ENCODE results near the gene MEGF11.

Gene MEGF11

GRCh38 chr15:66107070-66107469 is 146.5 kb downstream of the MEGF11 start:
- DNase-seq: no peak

GRCh38 chr15:66105286-66106265 is 148.0 kb downstream of the MEGF11 start:
- DNase-seq: no peak

- DNase-seq: no peak
These were observed 150.3 kb downstream of the MEGF11 start for GRCh38 chr15:66103293-66103590.

- DNase-seq: no peak
These were observed 150.8 kb downstream of the MEGF11 start for GRCh38 chr15:66102563-66103292.

GRCh38 chr15:66101715-66102395 is 151.7 kb downstream of the MEGF11 start:
- DNase-seq: no peak

DNA sequence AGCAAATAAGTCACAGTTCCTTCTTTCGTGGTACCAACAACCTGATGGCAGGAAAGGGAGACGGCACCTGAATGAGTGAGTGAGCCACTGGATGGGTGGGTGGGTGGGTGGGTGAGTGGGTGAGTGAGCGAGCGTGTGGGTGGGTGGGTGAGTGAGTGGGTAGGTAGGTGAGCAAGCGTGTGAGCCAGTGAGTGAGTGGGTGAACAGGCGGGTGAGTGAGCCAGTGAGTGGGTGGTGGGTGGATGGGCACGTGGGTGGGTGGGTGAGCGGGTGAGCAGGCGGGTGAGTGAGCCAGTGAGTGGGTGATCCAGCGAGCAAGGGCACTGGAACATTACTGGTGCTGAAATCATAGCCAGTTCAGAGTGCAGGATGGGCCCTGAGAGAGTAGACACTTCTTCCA is 152.8 kb downstream of the MEGF11 start:
- no peak for DNase-seq

DNA sequence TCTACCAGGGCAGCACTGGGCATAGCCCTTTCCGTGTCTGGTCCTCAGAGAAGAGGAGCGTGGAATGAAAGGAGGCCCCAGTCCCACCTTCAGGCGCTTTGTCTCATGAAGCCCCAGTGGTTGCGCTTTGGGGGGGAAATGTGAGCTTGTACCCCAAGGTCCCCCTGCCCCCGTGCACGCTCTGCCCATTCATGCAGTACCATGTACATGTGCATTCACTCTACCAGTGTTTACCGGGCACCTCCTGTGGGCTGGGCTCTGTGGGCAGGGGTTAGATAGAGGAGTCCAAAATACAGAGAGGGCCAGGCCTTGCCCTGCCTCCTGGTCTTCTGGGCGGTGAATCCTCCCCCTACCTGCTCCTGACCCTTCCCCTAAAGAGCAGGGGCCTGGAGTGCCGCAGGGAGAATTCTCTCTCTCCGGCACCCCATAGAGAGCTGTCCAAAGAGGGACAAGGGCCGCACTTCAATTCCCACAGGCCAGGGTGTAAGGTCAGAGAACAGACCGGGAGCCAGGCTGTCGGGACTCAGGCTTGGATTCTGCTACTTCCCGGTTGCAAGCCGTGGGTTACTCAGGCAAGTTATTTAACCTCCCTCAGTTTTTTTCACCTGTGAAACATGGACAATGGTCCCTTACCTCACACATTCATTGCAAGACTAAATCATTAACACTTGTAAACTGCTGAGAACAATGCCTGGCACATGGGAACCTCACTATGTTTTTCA is 153.4 kb downstream of the MEGF11 start:
- no peak for DNase-seq

DNA sequence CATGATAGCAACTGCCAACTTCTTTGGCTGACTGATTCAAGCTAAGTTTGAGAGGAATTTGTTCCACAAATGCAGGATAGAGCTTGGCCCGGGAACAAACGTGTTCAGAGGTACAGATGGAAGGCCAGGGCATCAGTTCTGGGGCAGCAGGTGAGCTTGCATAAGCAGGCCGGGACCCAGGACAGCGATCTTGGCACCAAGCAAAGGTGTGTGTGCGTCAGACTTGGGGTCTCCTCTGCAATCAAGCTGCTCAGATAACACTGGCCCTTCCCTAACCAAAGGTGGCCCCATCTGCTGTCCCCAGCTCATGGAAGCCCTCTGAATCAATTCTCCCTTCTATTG is 155.6 kb downstream of the MEGF11 start:
- no peak for DNase-seq

- DNase-seq: no peak
These were observed 156.2 kb downstream of the MEGF11 start for GRCh38 chr15:66097151-66098021.

DNA sequence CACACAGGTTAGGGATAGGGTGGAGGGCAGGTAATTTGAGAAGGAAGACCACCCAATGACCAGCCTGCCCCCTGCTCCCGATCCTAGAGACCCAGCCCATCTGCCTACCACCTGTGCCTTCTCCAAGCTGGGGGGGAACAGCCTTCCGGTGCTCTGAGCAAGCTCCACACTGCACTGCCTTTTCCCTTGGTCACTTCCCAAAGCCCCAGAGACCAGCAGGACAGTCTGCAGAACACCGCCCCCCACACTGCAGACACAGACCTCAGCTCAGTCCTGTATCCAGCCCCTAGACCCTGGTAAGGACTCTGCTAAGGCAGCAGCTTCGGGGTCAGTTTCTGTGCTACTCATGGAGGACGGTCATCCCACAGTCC is 156.9 kb downstream of the MEGF11 start:
- DNase-seq: no peak

DNA sequence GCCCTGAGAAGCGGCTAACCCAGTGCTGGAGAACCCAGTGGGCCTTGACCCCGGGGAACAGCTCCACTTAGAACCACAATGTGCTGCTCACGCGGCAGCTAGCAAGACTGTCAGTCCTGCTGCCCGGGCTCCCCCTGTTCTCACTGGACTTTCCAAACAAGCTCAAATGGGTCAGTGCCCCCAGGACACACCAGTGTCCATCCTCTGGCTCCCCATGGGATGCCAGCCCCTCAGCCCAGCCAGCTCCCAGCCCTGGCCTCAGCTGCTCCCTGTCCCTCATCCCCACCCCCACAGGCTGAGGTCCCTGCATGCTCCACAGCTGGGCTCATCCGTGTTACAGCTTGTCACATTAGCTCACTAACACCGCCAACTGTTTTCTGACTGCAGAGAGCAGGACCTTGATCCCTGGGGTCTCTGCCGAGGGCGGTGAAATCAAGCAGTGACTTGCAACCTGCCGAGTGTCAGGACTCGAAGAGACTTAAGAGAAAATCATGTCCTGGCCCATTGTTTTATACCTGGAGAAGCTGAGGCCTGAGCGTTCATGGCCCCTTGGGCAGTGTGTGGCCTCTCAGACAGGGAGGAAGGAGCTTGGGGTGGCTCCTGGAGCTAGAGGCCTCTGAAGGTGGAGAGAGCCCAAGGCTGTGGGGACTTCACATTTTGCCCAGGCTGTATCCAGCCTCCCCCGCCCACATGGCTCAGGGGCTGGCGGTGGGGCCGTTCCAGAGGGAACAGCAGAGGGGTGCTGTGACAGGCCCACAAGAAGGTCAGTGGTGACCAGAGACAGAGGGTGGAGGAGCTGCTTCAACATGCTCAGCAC is 157.5 kb downstream of the MEGF11 start:
- no peak for DNase-seq

DNA sequence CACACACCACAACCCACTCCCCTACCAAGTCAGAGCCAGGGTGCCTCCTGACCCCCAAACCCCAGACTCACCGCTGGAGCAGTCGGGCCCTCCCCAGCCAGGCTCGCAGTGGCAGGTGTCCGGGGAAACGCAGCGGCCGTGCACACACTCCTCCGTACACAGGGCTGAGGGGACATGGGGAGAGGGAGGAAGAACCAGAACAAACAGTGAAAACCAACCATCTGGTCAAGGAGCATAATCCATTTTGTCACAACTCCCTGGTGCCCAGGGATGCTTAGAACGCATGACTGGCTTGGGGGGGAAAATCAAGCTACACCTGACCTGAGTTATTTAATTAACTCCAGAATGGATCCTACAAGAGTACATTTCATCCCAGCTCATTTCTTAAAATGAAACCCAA is 159.2 kb downstream of the MEGF11 start:
- no peak for DNase-seq

GRCh38 chr15:66092053-66093016 is 161.2 kb downstream of the MEGF11 start:
- no peak for DNase-seq

DNA sequence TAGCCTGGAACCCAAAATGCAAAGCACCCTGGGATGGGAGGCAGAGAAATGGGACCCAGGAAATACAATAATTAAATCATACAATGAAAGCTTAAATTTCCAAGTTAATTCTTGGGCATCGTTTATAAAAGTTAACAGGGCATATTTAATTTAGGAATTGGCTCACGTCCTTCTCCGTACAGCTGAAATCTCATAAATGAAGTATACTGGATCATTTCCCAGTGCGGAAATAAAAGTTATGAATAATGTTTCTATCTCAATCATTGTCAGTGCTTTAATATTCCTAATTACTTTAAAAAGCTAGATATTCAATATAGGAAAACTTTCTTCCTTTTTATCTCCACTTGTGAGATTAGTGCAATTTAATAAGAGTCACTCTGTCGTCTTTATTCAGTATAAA is 164.0 kb downstream of the MEGF11 start:
- no peak for DNase-seq

DNA sequence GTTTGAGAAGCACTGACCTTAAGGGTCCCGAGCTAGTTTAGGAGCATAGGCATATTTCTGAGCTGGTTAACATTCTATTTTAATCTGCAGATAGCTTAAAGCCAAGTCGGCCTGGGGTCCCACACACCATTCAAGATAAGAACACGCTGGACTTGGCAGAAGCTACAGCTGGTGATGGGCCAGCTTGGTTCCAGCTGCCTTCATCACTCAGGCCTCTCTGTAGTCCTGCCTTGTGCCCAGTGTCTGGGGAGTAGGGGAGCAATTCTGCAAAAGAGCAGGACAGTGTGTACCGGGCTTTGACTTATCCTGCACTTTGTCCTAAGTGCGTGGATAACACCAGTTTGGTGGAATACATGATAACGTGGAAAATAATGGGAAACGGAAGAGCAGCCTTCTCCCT is 164.5 kb downstream of the MEGF11 start:
- DNase-seq: no peak

DNA sequence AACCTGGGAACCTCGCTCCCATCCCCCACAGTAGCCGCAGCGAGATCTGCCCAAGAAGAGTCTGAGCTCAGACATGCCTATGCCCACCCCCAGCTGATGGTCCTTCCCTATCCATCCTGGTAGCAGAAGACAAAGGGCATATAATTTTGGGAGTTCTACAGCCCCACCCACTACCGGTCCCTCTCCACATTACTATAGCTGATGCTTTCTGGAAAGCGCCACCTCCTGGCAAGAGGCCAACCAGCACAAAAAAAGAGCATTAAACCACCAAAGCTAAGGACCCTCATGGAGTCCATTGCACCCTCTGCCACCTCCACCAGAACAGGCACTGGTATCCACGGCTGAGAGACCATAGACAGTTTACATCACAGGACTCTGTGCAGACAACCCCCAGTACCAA is 168.4 kb downstream of the MEGF11 start:
- no peak for DNase-seq

- DNase-seq: no peak
These were observed 168.8 kb downstream of the MEGF11 start for GRCh38 chr15:66084704-66085103.

DNA sequence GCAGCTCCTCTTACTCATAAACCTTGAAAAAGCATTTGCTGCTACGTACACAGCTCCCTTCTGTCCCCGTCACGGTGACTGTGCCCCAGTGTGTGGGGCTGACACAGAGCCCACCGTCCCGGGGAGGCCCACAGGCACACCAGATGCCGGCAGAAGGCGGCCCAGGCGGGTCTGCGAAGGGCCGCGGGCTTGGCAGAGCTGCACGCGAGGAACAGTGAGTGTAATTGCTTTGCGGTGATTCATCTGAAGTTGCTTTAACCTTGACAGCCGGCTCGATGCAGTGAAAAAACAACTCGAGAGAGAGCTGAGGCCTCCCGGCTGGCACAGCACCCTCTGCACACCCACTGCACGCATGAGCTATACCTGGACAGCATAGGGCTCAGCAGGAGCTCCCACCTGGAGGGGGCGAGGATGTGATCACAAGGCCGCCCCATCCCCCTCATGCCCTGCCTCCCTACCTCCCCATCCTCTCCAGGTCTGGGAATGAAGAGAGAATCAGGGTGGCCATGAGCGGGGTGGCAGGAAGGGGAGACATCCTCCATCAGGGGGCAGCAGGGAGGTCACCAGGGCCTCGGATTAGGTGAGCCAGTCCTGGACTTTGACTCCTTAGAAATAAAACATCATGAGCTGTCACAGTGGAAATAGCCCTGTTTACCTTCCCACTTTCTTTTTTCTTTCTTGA is 172.7 kb downstream of the MEGF11 start:
- DNase-seq: no peak

DNA sequence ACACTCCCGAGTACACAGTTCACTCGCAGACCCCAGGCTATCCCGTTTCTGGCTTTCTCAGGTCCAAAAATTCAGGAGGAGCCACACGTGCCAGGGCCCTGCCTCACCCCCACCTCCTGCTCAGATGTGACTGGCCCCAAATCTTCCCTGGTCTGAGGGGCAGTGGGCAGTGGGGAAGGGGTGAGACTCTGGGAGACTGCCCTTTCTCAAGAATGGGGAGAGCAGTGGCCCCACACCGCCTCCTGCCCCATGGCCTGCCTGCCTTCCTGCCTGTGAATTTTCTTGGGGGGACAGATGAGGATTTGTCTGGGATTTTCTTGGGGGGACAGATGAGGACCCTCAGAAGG is 174.6 kb downstream of the MEGF11 start:
- DNase-seq: no peak
